ENCODE measurements around the gene MYH14.

- TF ChIP-seq CTCF (IDR thresholded peaks at IDR 0.05; ENCODE audit: low read depth, low read length) (no peak), POLR2A (IDR thresholded peaks at IDR 0.05; ENCODE audit: extremely low read depth, insufficient read length) (no peak)
Observed at GRCh38 chr19:50318438-50318837, 115.0 kb downstream of the MYH14 start.
